HEK293 (cell line): ENCODE data around the gene ALOX5AP.

Experiments used
- CTCF ChIA-PET: fragments of 350-600 bp; formaldehyde crosslinking; extraction: SDS; loops from one replicate; lab custom pipeline; 2021; ENCODE audit warnings: antibody characterized with exemption; lab: Yijun Ruan, JAX
- POLR2A ChIA-PET: fragments of 300-600 bp; formaldehyde crosslinking; extraction: SDS; loops from one replicate; lab custom pipeline; 2020; ENCODE audit warnings: antibody characterized with exemption, inconsistent platforms; lab: Yijun Ruan, JAX
- H3K27ac ChIP-seq: fragments of 200-500 bp; sonication (Bioruptor generic); 2 replicates; pipeline ENCODE4 v1.5.1; 2014; ENCODE audit warnings: low read depth, low read length, control low read depth, inconsistent platforms; ENCODE audit errors: extremely low read depth
- H3K36me3 ChIP-seq, 2 experiments: fragments of 200-500 bp in 1 of 2; sonication (Bioruptor generic) in 1 of 2; 1 replicate in 1 of 2; 2 replicates in 1 of 2; pipeline ENCODE4 v1.5.1; 2014 to 2017; ENCODE audit warnings: inconsistent platforms in 2 of 2, low read length in 2 of 2; ENCODE audit not compliant: control insufficient read depth in 2 of 2, insufficient read depth in 1 of 2
- H3K4me1 ChIP-seq: fragments of 200-500 bp; sonication (Bioruptor generic); 2 replicates; pipeline ENCODE4 v1.5.1; 2014; ENCODE audit warnings: mild to moderate bottlenecking, low read length, inconsistent platforms; ENCODE audit not compliant: control insufficient read depth, insufficient read depth
- H3K4me3 ChIP-seq: 2 replicates; pipeline ENCODE4 v1.5.1; 2011; ENCODE audit warnings: low read depth, mild to moderate bottlenecking, control low read depth, low read length, moderate library complexity
- H3K9me3 ChIP-seq: fragments of 200-500 bp; sonication (Bioruptor generic); 2 replicates; pipeline ENCODE4 v1.5.1; 2014; ENCODE audit warnings: low read depth, low read length, inconsistent platforms; ENCODE audit not compliant: control insufficient read depth, insufficient read depth
- BCL11A ChIP-seq: fragments of 450-650 bp; formaldehyde crosslinking; IDR thresholded peaks from 2 replicates; pipeline ENCODE4 v1.5.1; 2016; ENCODE audit warnings: low read depth, missing biosample characterization, missing genetic modification characterization
- KLF7 ChIP-seq: fragments of 450-650 bp; formaldehyde crosslinking; IDR thresholded peaks from 2 replicates; pipeline ENCODE4 v1.5.1; 2016; ENCODE audit warnings: missing biosample characterization, missing genetic modification characterization, borderline replicate concordance
- MYNN ChIP-seq: fragments of 450-650 bp; formaldehyde crosslinking; IDR thresholded peaks from 2 replicates; pipeline ENCODE4 v1.5.1; 2016; ENCODE audit warnings: missing biosample characterization, missing genetic modification characterization, borderline replicate concordance
- RBAK ChIP-seq: fragments of 450-650 bp; formaldehyde crosslinking; IDR thresholded peaks from 2 replicates; pipeline ENCODE4 v1.5.1; 2016; ENCODE audit warnings: missing biosample characterization, missing genetic modification characterization
- SCRT1 ChIP-seq: fragments of 450-650 bp; formaldehyde crosslinking; IDR thresholded peaks from 2 replicates; pipeline ENCODE4 v1.5.1; 2016; ENCODE audit warnings: missing biosample characterization, missing genetic modification characterization, borderline replicate concordance
- SCRT2 ChIP-seq: fragments of 450-650 bp; formaldehyde crosslinking; IDR thresholded peaks from 2 replicates; pipeline ENCODE4 v1.5.1; 2016; ENCODE audit warnings: missing biosample characterization, missing genetic modification characterization
- SP3 ChIP-seq: fragments of 450-650 bp; formaldehyde crosslinking; IDR thresholded peaks from 2 replicates; pipeline ENCODE4 v1.5.1; 2016; ENCODE audit warnings: missing biosample characterization, missing genetic modification characterization
- WT1 ChIP-seq: fragments of 450-650 bp; formaldehyde crosslinking; IDR thresholded peaks from 2 replicates; pipeline ENCODE4 v1.5.1; 2016; ENCODE audit warnings: missing biosample characterization, missing genetic modification characterization
- ZBTB17 ChIP-seq: fragments of 450-650 bp; formaldehyde crosslinking; IDR thresholded peaks from 2 replicates; pipeline ENCODE4 v1.5.1; 2016; ENCODE audit warnings: missing biosample characterization, missing genetic modification characterization
- ZBTB7A ChIP-seq: fragments of 450-650 bp; formaldehyde crosslinking; IDR thresholded peaks from 2 replicates; pipeline ENCODE4 v1.5.1; 2016; ENCODE audit warnings: low read depth, missing biosample characterization, missing genetic modification characterization
- ZFP37 ChIP-seq: fragments of 450-650 bp; formaldehyde crosslinking; IDR thresholded peaks from 2 replicates; pipeline ENCODE4 v1.5.1; 2016; ENCODE audit warnings: missing biosample characterization, missing genetic modification characterization
- ZFP41 ChIP-seq: fragments of 450-650 bp; formaldehyde crosslinking; IDR thresholded peaks from 2 replicates; pipeline ENCODE4 v1.5.1; 2016; ENCODE audit warnings: missing biosample characterization, missing genetic modification characterization, borderline replicate concordance
- ZNF112 ChIP-seq: fragments of 450-650 bp; formaldehyde crosslinking; IDR thresholded peaks from 2 replicates; pipeline ENCODE4 v1.5.0; 2017; ENCODE audit warnings: missing biosample characterization, missing genetic modification characterization
- ZNF140 ChIP-seq: fragments of 450-650 bp; formaldehyde crosslinking; IDR thresholded peaks from 2 replicates; pipeline ENCODE4 v1.5.1; 2016; ENCODE audit warnings: missing biosample characterization, missing genetic modification characterization
- ZNF146 ChIP-seq: fragments of 450-650 bp; formaldehyde crosslinking; IDR thresholded peaks from 2 replicates; pipeline ENCODE4 v1.5.1; 2016; ENCODE audit warnings: missing biosample characterization, missing genetic modification characterization
- ZNF155 ChIP-seq: fragments of 450-650 bp; formaldehyde crosslinking; IDR thresholded peaks from 2 replicates; pipeline ENCODE4 v1.5.1; 2016; ENCODE audit warnings: missing biosample characterization, missing genetic modification characterization
- ZNF175 ChIP-seq: fragments of 450-650 bp; formaldehyde crosslinking; IDR thresholded peaks from 2 replicates; pipeline ENCODE4 v1.5.1; 2016; ENCODE audit warnings: missing biosample characterization, missing genetic modification characterization
- ZNF274 ChIP-seq, 2 experiments: fragments of 200-500 bp in 1 of 2; fragments of 450-650 bp in 1 of 2; sonication (Bioruptor generic) in 1 of 2; formaldehyde crosslinking in 1 of 2; IDR thresholded peaks; 2 replicates each; pipeline versions ENCODE4 v1.5.1 to v1.6.1; 2014 to 2016; ENCODE audit warnings: borderline replicate concordance in 1 of 2, inconsistent platforms in 1 of 2, low read length in 1 of 2, missing biosample characterization in 1 of 2, missing genetic modification characterization in 1 of 2
- ZNF311 ChIP-seq: fragments of 450-650 bp; formaldehyde crosslinking; IDR thresholded peaks from 2 replicates; pipeline ENCODE4 v1.5.1; 2017; ENCODE audit warnings: missing biosample characterization, missing genetic modification characterization, borderline replicate concordance
- ZNF350 ChIP-seq: fragments of 450-650 bp; formaldehyde crosslinking; IDR thresholded peaks from 2 replicates; pipeline ENCODE4 v1.5.0; 2017; ENCODE audit warnings: missing biosample characterization, mild to moderate bottlenecking, missing genetic modification characterization
- ZNF362 ChIP-seq: fragments of 450-650 bp; formaldehyde crosslinking; IDR thresholded peaks from 2 replicates; pipeline ENCODE4 v1.5.1; 2016; ENCODE audit warnings: missing biosample characterization, missing genetic modification characterization
- ZNF37A ChIP-seq: fragments of 450-650 bp; IDR thresholded peaks from 2 replicates; pipeline ENCODE4 v1.5.1; 2018; ENCODE audit warnings: missing biosample characterization, missing genetic modification characterization
- ZNF423 ChIP-seq: fragments of 450-650 bp; formaldehyde crosslinking; IDR thresholded peaks from 2 replicates; pipeline ENCODE4 v1.5.1; 2016; ENCODE audit warnings: missing biosample characterization, missing genetic modification characterization
- ZNF426 ChIP-seq: fragments of 450-650 bp; formaldehyde crosslinking; IDR thresholded peaks from 2 replicates; pipeline ENCODE4 v1.5.1; 2017; ENCODE audit warnings: missing biosample characterization, missing genetic modification characterization, mild to moderate bottlenecking, inconsistent platforms, moderate library complexity
- ZNF530 ChIP-seq: fragments of 450-650 bp; formaldehyde crosslinking; IDR thresholded peaks from 2 replicates; pipeline ENCODE4 v1.5.1; 2016; ENCODE audit warnings: low read depth, missing biosample characterization, missing genetic modification characterization
- ZNF555 ChIP-seq: fragments of 450-650 bp; formaldehyde crosslinking; conservative IDR thresholded peaks from 2 replicates; pipeline ENCODE4 v1.5.1; 2017; ENCODE audit warnings: missing biosample characterization, mild to moderate bottlenecking, missing genetic modification characterization, inconsistent platforms
- ZNF571 ChIP-seq: fragments of 450-650 bp; formaldehyde crosslinking; IDR thresholded peaks from 2 replicates; pipeline ENCODE4 v1.5.0; 2017; ENCODE audit warnings: missing biosample characterization, missing genetic modification characterization
- ZNF610 ChIP-seq: fragments of 450-650 bp; formaldehyde crosslinking; IDR thresholded peaks from 2 replicates; pipeline ENCODE4 v1.5.1; 2016; ENCODE audit warnings: missing biosample characterization, missing genetic modification characterization, borderline replicate concordance
- ZNF660 ChIP-seq: fragments of 450-650 bp; IDR thresholded peaks from 2 replicates; pipeline ENCODE4 v1.5.1; 2018; ENCODE audit warnings: missing biosample characterization, mild to moderate bottlenecking, missing genetic modification characterization
- ZNF701 ChIP-seq: fragments of 450-650 bp; formaldehyde crosslinking; IDR thresholded peaks from 2 replicates; pipeline ENCODE4 v1.5.1; 2016; ENCODE audit warnings: missing biosample characterization, missing genetic modification characterization
- TF ChIP-seq, protein P1 (sequence below): fragments of 450-650 bp; formaldehyde crosslinking; IDR thresholded peaks from 2 replicates; pipeline ENCODE4 v1.5.1; 2016; ENCODE audit warnings: missing biosample characterization, missing genetic modification characterization
- TF ChIP-seq, protein P2 (sequence below): fragments of 450-650 bp; formaldehyde crosslinking; IDR thresholded peaks from 2 replicates; pipeline ENCODE4 v1.5.1; 2016; ENCODE audit warnings: missing biosample characterization, missing genetic modification characterization
- TF ChIP-seq, protein P3 (sequence below): fragments of 450-650 bp; IDR thresholded peaks from 2 replicates; pipeline ENCODE4 v1.5.1; 2018; ENCODE audit warnings: missing biosample characterization, missing genetic modification characterization

Gene ALOX5AP

DNA sequence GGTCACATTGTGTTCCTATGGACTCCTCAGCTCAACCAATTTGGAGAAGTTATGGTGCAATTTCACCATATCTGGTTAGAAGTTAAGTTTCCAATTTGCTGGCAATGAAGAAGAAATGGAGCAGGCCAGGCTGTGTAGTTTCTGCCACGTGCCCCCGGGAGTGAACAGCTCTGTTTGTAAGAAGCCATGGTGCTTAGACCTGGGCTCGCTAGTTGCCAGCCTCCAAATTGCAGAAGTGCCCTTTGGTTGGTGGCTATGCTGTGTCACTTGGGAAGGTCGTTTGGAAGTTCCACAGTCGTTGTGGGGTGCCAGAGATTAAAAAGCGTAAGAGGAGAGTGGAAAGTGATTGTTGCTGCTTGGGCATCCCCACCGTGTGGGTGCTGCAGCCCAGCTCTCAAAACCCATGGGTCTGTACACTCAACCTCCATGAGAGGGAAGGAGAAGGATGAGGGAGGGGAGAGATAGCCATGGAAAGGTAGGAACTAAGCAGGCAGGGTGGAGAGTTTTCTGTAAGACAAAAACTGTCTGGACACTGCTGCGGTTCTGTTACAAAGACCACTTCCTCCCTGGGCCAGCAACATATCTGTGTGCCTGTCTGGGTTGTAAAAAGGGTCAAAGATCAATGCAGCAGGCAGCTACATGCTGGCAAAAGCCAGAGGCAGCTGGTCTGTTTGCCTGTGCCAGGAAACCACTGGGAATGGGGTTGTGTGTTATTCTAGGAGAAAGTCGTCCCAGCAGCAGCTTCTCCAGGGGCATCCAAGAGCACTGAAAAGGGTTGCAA lies 10.8 kb downstream of the ALOX5AP start:
- TF ChIP-seq WT1 (tag by site-specific recombination) (no peak), ZNF311 (tag by site-specific recombination) (no peak), ZNF112 (no peak), ZNF37A (no peak), BCL11A (tag by site-specific recombination) (no peak), SP3 (tag by site-specific recombination) (no peak), ZNF175 (tag by site-specific recombination) (no peak), SCRT1 (tag by site-specific recombination) (no peak), SCRT2 (tag by site-specific recombination) (no peak), MYNN (no peak), ZBTB17 (tag by site-specific recombination) (no peak), ZNF530 (no peak), ZNF426 (no peak), ZFP41 (no peak), ZBTB7A (tag by site-specific recombination) (no peak), ZFP37 (tag by site-specific recombination) (no peak)
- TF ChIP-seq, protein P1, sequence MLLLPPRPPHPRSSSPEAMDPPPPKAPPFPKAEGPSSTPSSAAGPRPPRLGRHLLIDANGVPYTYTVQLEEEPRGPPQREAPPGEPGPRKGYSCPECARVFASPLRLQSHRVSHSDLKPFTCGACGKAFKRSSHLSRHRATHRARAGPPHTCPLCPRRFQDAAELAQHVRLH, result no peak
- TF ChIP-seq, protein P2, sequence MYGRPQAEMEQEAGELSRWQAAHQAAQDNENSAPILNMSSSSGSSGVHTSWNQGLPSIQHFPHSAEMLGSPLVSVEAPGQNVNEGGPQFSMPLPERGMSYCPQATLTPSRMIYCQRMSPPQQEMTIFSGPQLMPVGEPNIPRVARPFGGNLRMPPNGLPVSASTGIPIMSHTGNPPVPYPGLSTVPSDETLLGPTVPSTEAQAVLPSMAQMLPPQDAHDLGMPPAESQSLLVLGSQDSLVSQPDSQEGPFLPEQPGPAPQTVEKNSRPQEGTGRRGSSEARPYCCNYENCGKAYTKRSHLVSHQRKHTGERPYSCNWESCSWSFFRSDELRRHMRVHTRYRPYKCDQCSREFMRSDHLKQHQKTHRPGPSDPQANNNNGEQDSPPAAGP, result no peak
- H3K9me3 ChIP-seq, result no peaks in the 10 kb centered on the region
- ChIA-PET POLR2A (no interaction called here), CTCF (no interaction called here)
- H3K4me1 ChIP-seq, result peaks cover 2% of the 10 kb centered on the region; the same call in 1 of the 2 replicates
- no peak overlapping the region for H3K27ac ChIP-seq
- no peak overlapping the region for H3K4me3 ChIP-seq
- H3K36me3 ChIP-seq, result no peaks in the 10 kb centered on the region

GRCh38 chr13:30746791-30747190 lies 11.4 kb downstream of the ALOX5AP start:
- no peaks in the 10 kb centered on the region for H3K36me3 ChIP-seq
- H3K4me1 ChIP-seq, result peaks cover 2% of the 10 kb centered on the region; the same call in 1 of the 2 replicates
- H3K4me3 ChIP-seq, result no peak overlapping the region
- CTCF ChIA-PET, result no interaction called here
- POLR2A ChIA-PET, result no interaction called here
- H3K9me3 ChIP-seq, result no peaks in the 10 kb centered on the region
- no peak overlapping the region for H3K27ac ChIP-seq
- TF ChIP-seq ZNF423 (tag by site-specific recombination) (no peak), ZNF146 (tag by site-specific recombination) (no peak), ZNF571 (no peak), ZNF155 (no peak), ZNF555 (tag by site-specific recombination) (no peak), ZNF350 (tag by site-specific recombination) (no peak), ZNF362 (no peak), ZNF660 (tag by site-specific recombination) (no peak), SCRT2 (tag by site-specific recombination) (no peak), ZNF701 (tag by site-specific recombination) (no peak), ZNF610 (no peak), ZNF274 (IDR thresholded peaks at IDR 0.05; ENCODE audit: low read length) (no peak), ZNF274 (tag by site-specific recombination; IDR thresholded peaks at IDR 0.05; ENCODE audit: borderline replicate concordance) (no peak), ZNF112 (no peak), ZNF140 (tag by site-specific recombination) (no peak), RBAK (tag by site-specific recombination) (no peak), KLF7 (tag by site-specific recombination) (no peak)
- TF ChIP-seq, protein P3, sequence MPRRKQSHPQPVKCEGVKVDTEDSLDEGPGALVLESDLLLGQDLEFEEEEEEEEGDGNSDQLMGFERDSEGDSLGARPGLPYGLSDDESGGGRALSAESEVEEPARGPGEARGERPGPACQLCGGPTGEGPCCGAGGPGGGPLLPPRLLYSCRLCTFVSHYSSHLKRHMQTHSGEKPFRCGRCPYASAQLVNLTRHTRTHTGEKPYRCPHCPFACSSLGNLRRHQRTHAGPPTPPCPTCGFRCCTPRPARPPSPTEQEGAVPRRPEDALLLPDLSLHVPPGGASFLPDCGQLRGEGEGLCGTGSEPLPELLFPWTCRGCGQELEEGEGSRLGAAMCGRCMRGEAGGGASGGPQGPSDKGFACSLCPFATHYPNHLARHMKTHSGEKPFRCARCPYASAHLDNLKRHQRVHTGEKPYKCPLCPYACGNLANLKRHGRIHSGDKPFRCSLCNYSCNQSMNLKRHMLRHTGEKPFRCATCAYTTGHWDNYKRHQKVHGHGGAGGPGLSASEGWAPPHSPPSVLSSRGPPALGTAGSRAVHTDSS (tag by site-specific recombination), result no peak
